ENCODE measurements around the gene EPN1. TPM values are rescaled to one million over a fixed set of nuclear protein-coding genes. Genes with fewer than 3 reads are reported as not detected.

The EPN1 gene
- total RNA-seq, 4 donors from 2014 or later, result 121 to 242 (median 185) TPM

GRCh38 chr19:55681131-55682092 is 6.4 kb downstream of the EPN1 start:
- H3K27ac ChIP-seq, result peak overlapping the region in 2 of 4 donors; percentile 88 to 93
- H3K4me3 ChIP-seq, result no peak overlapping the region
- peaks cover 0 to 20% (median 10%) of the 10 kb centered on the region in 4 donors for H3K36me3 ChIP-seq
- 83 to 86% methylated on average over 2 to 9 of the region's 9 CpGs for WGBS, 2 donors (ENCODE audit: low coverage in 1 of 2)
- H3K27me3 ChIP-seq, result no peaks in the 10 kb centered on the region
- H3K9me3 ChIP-seq, result no peaks in the 10 kb centered on the region
- TF ChIP-seq EP300 (IDR thresholded peaks at IDR 0.05; ENCODE audit: low read depth) (no peak), POLR2AphosphoS5 (IDR thresholded peaks at IDR 0.05) (no peak), POLR2A (IDR thresholded peaks at IDR 0.05) (no peak), CTCF (IDR thresholded peaks at IDR 0.05) (no peak)
- H3K4me1 ChIP-seq, result peaks cover 22 to 84% (median 56%) of the 10 kb centered on the region in 4 donors
- in situ Hi-C loops (cut with MboI; ENCODE audit: low pct_ligation_motif_present in 1 of 4, low pct_unique_long_range_greater_than_20kb in 1 of 4, low sequenced_read_pairs in 3 of 4) (no loop called here), intact Hi-C loops (cut with DNase I; ENCODE audit: low total_unique reads) (no loop called here)
- DNase-seq, result no peak

- H3K27me3 ChIP-seq, result no peaks in the 10 kb centered on the region
- peak overlapping the region; percentile 84 to 93 (median 88) for H3K27ac ChIP-seq
- H3K9me3 ChIP-seq, result no peaks in the 10 kb centered on the region
- peaks cover 0 to 19% (median 8%) of the 10 kb centered on the region in 4 donors for H3K36me3 ChIP-seq
- TF ChIP-seq POLR2A (IDR thresholded peaks at IDR 0.05) (peak; percentile 67), EP300 (IDR thresholded peaks at IDR 0.05; ENCODE audit: low read depth) (no peak), POLR2AphosphoS5 (IDR thresholded peaks at IDR 0.05) (peak in 2 of 3 donors; percentile 34 to 36)
- in situ Hi-C loops (cut with MboI; ENCODE audit: low pct_ligation_motif_present in 1 of 4, low pct_unique_long_range_greater_than_20kb in 1 of 4, low sequenced_read_pairs in 3 of 4), result no loop called here
- no peak overlapping the region for H3K4me3 ChIP-seq
- peak; percentile 74 for DNase-seq
- H3K4me1 ChIP-seq, result peaks cover 22 to 85% (median 59%) of the 10 kb centered on the region in 4 donors
- WGBS, 2 donors (ENCODE audit: low coverage in 1 of 2), result 57 to 61% methylated on average over 11 to 22 of the region's 22 CpGs
- intact Hi-C loops (cut with DNase I; ENCODE audit: low total_unique reads), result no loop called here
These were observed 8.6 kb downstream of the EPN1 start for GRCh38 chr19:55683449-55684261.

- H3K9me3 ChIP-seq, result no peaks in the 10 kb centered on the region
- intact Hi-C loops (cut with DNase I; ENCODE audit: low total_unique reads) (no loop called here), in situ Hi-C loops (cut with MboI; ENCODE audit: low pct_ligation_motif_present in 1 of 4, low pct_unique_long_range_greater_than_20kb in 1 of 4, low sequenced_read_pairs in 3 of 4) (no loop called here)
- no peak for TF ChIP-seq POLR2AphosphoS5 (IDR thresholded peaks at IDR 0.05)
- no peak for TF ChIP-seq CTCF (IDR thresholded peaks at IDR 0.05)
- no peak for TF ChIP-seq POLR2A (IDR thresholded peaks at IDR 0.05)
- no peak for TF ChIP-seq EP300 (IDR thresholded peaks at IDR 0.05; ENCODE audit: low read depth)
- H3K4me3 ChIP-seq, result no peak overlapping the region
- no peak for DNase-seq
- H3K36me3 ChIP-seq, result peaks cover 0 to 18% (median 8%) of the 10 kb centered on the region in 4 donors
- H3K4me1 ChIP-seq, result peaks cover 22 to 79% (median 61%) of the 10 kb centered on the region in 4 donors
- H3K27me3 ChIP-seq, result no peaks in the 10 kb centered on the region
- peak overlapping the region; percentile 84 to 93 (median 88) for H3K27ac ChIP-seq
- WGBS, 2 donors (ENCODE audit: low coverage in 1 of 2), result 96 to 100% methylated on average over 1 to 60 of the region's 60 CpGs
These were observed 10.1 kb downstream of the EPN1 start for GRCh38 chr19:55684946-55685681.

- WGBS, 2 donors (ENCODE audit: low coverage in 1 of 2), result 93 to 96% methylated on average over 4 to 6 of the region's 6 CpGs
- H3K36me3 ChIP-seq, result peaks cover 0 to 24% (median 13%) of the 10 kb centered on the region in 4 donors
- H3K9me3 ChIP-seq, result no peaks in the 10 kb centered on the region
- intact Hi-C loops (cut with DNase I; ENCODE audit: low total_unique reads), result no loop called here
- in situ Hi-C loops (cut with MboI; ENCODE audit: low pct_ligation_motif_present in 1 of 4, low pct_unique_long_range_greater_than_20kb in 1 of 4, low sequenced_read_pairs in 3 of 4), result no loop called here
- no peak overlapping the region for H3K4me3 ChIP-seq
- DNase-seq, result no peak
- peaks cover 22 to 75% (median 61%) of the 10 kb centered on the region in 4 donors for H3K4me1 ChIP-seq
- peak overlapping the region; percentile 84 to 93 (median 88) for H3K27ac ChIP-seq
- no peaks in the 10 kb centered on the region for H3K27me3 ChIP-seq
- TF ChIP-seq CTCF (IDR thresholded peaks at IDR 0.05), result no peak
- TF ChIP-seq POLR2A (IDR thresholded peaks at IDR 0.05), result no peak
- no peak for TF ChIP-seq POLR2AphosphoS5 (IDR thresholded peaks at IDR 0.05)
- no peak for TF ChIP-seq EP300 (IDR thresholded peaks at IDR 0.05; ENCODE audit: low read depth)
These were observed 10.8 kb downstream of the EPN1 start for GRCh38 chr19:55685776-55686175.

All from transverse colon (tissue), 4 donors.